Fibroblast of skin of back (primary cell): ENCODE data around the gene CENPF. TPM values are rescaled to one million over a fixed set of nuclear protein-coding genes. Genes with fewer than 3 reads are reported as not detected.
"Not testable (repeated sequence)": the region's sequence is repeated elsewhere in the genome, so short reads cannot be mapped to it uniquely, and the experiment has no call there.

Experiments used
- DNase-seq: peaks from one replicate; pipeline ENCODE4 v3.0.0-alpha.2; 2013
- polyA plus RNA-seq, 2 experiments: library from polyadenylated mRNA; unstranded; fragments of 120-200 nt; gene quantifications; one replicate each; pipeline ENCODE4 v1.2.1, GENCODE V29; 2013; ENCODE audit not compliant: insufficient read length in 2 of 2

The CENPF gene
- polyA plus RNA-seq (2013, experiment 1 of 2; ENCODE audit: insufficient read length), result 186 TPM
- 26.7 TPM for polyA plus RNA-seq (2013, experiment 2 of 2; ENCODE audit: insufficient read length)

GRCh38 chr1:214602764-214603657, at the start of gene CENPF:
Gene CENPF (plus strand): TSS chr1:214603195. CDS start chr1:214613755, 10,560 bp downstream.
- peak; percentile 98 for DNase-seq

GRCh38 chr1:214557952-214558735, 44.9 kb upstream of the CENPF start:
- DNase-seq, result peak; percentile 81

GRCh38 chr1:214563881-214564280, 39.1 kb upstream of the CENPF start:
- DNase-seq, result no peak

GRCh38 chr1:214565310-214565709, 37.7 kb upstream of the CENPF start:
- DNase-seq, result no peak

- DNase-seq, result peak; percentile 95
Measured at GRCh38 chr1:214566158-214567104, 36.6 kb upstream of the CENPF start.

GRCh38 chr1:214567481-214567980, 35.5 kb upstream of the CENPF start:
- no peak for DNase-seq

- peak; percentile 55 for DNase-seq
Measured at GRCh38 chr1:214568328-214568727, 34.7 kb upstream of the CENPF start.

GRCh38 chr1:214569357-214570004, 33.5 kb upstream of the CENPF start:
- DNase-seq, result peak; percentile 78

GRCh38 chr1:214570442-214570841, 32.6 kb upstream of the CENPF start:
- DNase-seq, result peak; percentile 78

- no peak for DNase-seq
Measured at GRCh38 chr1:214571281-214571680, 31.7 kb upstream of the CENPF start.

- DNase-seq, result peak; percentile 26
Measured at GRCh38 chr1:214573386-214574318, 29.3 kb upstream of the CENPF start.

- no peak for DNase-seq
Measured at GRCh38 chr1:214574598-214575411, 28.2 kb upstream of the CENPF start.

- not testable (repeated sequence) for DNase-seq
Measured at GRCh38 chr1:214576120-214576519, 26.9 kb upstream of the CENPF start.

GRCh38 chr1:214579183-214579582, 23.8 kb upstream of the CENPF start:
- no peak for DNase-seq

- peak; percentile 90 for DNase-seq
Measured at GRCh38 chr1:214581785-214582184, 21.2 kb upstream of the CENPF start.

GRCh38 chr1:214582289-214582891, 20.6 kb upstream of the CENPF start:
- no peak for DNase-seq

- no peak for DNase-seq
Measured at GRCh38 chr1:214583113-214583512, 19.9 kb upstream of the CENPF start.

- DNase-seq, result peak; percentile 26
Measured at GRCh38 chr1:214583824-214584554, 19.0 kb upstream of the CENPF start.
